GM21576 (cell line): ENCODE data around the gene ALPL.

Experiments used
- ATAC-seq: cut with Tn5 transposase; IDR thresholded peaks from one replicate; pipeline ENCODE4 v1.9.1; 2021; ENCODE audit warnings: mild to moderate bottlenecking, moderate library complexity; ENCODE audit not compliant: unreplicated experiment

Gene ALPL

DNA sequence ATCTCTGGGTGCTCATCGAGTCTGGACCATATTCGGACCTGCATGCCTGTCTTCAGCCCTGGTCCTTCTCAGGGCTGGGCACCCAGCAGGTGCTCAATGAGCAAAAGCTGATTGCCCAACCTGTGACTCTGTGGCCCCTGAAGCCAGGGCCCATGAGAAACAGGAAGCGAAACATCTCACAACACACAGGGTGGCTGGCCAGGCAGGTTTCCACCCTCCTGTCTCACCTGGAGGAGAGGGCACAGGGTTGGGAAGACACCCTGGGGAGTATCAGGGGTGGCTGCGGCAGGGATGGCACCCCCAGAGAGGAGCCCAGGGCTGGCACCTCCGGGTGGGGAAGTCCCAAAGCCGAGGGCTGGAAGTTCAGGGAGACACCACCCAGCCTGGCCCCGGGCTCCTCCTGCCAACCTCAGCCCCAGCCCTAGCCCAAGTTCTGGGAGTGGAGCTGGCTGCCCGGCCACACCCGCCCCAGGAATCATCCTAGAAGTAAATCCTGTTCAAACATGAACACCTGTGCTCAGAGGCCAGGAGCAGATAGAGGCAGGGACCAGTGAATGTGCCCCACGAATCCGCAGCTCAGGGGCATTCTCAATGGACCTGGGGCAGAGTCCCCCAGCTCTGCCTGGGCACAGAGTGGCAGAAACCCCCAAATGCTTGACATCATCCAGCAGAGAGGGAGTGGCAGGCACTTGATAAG lies 105.3 kb downstream of the ALPL start:
- no peak for ATAC-seq

DNA sequence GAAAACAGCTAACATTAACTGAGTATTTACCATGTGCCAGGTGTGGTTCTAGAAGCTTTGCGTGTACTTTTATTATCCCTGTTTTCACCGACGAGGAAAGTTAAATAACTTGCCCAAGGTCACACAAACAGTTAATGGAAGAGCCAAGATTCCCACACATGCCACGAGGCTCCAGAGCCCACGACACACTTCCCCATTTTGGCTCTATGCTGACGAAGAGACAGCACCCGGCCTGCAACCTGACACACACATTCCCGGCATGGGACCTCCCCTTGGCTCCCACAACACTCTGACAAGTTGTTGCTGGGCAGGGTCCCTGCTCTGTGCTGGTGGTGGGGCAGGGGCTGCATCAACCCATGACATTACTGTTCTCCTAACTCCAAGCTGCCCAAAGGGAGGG lies 107.1 kb downstream of the ALPL start:
- no peak for ATAC-seq

DNA sequence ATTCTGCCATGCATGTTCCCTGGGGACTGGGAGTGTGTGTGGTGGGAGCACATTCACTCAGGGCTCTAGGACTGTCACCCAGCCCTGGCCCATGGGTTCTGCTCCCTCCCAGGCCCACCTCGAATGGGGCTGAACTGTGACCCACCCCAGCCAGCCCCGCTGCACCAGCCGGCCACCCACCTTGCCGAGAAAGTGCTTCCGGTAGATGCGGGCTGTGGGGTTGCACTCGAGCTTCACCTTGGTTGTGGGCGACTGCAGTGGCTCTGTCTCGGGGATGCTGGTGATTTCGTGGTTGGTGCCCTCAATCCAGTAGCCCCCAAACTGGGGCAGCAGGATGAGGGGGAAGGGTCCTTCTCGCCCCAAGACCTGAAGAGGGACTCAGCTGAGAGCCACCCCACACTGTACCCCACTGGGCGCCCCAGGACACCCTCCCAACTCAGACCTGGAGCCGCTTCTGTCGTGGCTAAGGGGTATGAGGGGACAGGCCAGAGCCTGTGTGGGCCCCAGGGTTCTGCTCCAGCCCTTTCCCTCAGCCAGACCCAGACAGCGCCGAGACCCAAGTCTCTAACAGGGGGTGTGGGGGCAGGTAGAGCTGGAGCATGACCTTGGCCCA lies 108.0 kb downstream of the ALPL start:
- ATAC-seq = no peak

DNA sequence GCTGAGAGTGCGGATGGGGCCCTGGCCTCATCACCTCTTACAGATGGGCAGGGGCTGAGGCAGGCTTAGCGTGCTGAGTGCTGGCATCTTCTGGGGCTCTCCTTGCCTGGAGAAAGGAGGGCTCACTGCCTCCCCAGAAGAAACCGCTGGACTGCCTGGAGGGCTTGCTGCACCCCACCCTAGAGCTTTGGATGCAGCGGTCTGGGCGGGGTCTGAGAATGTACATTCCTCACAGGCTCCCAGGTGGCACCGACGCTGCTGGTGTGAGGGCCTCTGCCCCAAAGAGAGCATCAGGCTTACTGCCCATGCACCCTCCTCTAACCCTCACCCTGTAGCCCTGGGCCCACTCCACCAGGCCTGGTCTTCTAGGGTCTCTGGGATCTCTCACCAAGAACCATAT lies 108.8 kb downstream of the ALPL start:
- ATAC-seq = no peak

DNA sequence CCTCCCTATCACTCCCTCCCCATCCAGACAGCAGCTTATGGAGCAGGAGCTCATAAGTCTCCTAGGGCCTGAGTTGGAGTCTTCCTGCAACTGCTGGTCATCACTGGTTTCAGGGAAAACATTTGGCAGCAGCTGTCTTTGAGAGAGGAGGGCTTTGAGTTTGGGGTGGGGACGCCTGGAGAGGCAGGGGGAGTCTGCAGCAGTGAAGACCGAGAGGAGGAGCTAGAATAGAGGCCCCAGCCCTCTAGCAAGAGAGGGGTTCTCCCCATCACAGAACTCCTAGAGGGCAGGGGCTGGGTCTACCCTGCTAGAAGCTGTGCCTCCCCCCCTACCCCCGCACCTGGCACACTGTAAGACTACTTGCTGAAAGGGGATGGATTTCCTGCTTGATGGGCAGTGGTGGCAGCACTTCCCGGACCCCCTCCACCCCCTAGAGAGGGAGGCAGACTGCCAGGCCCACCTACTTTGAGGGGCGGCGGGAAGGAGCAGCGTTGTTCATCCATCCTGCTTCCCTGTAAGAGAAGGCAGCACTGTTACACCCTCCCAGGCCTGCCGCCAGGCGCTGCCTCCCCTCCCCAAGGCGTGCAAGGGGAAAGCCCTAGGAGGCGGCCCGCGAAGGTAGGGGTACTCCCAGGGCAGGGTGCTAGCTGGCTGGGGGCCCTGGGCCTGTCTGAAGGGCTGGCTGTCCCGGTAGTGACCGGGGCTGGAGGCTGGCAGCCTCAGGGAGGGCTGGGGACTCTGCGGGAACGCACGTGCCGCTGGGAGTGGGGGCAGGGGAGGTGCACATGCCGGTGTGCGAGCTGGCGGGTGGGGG lies 109.5 kb downstream of the ALPL start:
- no peak for ATAC-seq

DNA sequence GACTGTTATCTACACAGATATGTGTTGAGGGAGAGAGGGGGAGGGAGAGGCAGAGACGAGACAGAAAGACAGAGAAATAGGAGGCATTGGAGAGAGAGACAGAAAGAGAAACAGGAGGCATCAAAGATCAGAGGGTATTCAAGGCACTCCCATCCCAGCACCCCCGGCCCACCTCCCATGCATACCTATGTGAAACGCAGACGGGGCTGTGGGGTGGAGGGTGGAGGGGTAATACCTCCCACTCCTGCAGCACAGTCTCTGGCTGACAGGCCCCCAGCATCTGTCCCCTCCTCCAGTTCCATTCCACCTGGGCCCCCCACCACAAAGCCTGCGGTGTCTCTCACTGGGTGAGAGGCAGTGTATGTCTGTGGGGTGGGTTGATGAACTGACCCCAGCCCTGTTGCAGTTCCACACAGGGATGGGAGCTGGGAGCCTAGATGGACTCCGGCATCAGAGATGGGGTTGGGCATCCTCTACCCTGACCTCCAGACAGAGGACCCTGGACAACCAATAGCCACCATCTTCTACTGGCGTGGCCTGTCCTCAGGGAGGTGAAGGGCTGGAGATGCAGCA lies 110.2 kb downstream of the ALPL start:
- ATAC-seq = no peak

DNA sequence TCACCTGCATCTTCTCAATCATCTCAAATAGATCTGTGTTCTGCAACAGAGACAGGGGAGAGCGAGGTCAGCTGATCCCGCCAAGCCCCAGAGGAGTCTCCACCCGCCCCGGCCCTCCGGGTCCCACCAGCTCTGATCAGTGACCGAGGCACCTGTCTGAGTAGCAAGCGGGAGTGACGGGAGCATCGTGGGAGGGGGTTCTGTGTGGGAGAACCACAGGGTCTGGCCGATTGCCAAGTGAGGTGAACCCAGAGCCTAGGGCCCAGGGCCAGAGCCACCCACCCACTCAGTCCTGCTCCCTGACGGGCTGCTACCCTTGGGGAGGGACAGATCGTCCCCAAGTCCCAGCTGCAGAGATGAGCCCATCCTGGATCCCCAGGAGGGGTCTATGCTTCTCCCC lies 110.8 kb downstream of the ALPL start:
- ATAC-seq = no peak

DNA sequence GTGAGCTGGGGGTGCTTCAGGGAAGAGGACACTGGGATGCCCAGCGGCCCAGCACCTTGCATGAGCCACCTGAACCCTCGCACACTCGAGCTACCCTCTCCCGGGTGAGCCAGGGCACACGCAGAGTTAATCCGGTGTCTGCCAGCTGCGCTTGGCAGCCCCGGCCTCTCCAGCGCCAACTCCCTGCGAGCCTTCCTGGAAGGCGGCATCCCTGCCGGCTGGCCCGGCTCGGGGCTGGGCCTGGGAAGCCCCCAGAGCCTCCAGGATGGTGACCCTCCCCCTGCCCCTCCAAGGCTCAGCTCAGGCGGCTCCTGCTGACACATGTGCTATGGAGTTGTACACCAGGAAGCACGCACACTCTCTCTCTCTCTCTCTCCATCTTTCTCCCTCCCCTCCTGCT lies 111.3 kb downstream of the ALPL start:
- ATAC-seq = no peak

DNA sequence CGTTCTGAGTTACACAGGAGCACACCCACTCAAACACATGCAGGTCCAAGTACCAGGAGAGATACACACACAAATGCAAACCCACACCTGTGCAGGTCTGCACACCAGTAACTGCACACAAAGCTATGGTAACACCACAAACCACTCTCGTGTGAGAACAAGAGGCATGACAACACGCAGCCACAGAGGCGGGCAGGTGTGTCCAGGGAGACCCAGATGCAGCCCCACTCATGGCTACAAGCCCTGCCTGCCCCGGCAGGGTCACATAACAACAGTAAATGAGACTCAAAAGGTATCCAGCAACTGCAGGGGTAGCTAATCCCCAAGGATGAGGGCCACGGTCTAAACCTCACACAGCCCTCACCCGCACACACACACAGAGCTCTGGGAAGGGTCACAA lies 111.8 kb downstream of the ALPL start:
- no peak for ATAC-seq

DNA sequence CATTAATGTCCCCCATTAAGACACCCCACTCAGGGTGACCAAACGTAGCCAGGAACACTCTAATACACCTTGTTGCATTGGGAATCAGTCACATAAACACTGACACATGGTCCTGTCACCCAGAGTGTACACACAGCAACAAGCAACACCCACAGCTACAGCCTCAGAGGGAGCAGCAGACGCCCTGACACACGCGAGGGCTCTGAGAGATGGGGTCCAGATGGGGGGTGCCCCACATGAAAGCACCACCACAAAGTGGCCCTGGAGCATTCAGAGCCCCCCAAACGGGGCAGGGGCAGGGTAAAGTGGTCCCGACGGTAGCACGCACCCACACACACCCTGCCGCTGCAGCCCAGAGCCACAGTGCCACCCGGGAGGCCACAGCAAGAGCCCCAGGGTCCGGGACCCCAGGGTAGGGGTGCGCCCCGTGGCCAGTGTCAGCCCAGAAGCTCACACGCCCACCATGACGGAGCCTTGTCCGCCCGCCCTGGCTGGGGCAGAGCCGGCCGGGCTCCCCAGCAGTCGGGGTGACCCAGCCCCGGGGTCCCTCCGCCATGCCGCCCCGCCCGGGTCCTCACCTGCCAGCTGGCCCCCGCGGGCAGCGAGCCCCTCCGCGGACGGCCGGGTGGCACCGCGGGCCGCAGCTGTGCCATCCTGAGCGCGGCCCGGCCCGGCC lies 112.7 kb downstream of the ALPL start:
- no peak for ATAC-seq

DNA sequence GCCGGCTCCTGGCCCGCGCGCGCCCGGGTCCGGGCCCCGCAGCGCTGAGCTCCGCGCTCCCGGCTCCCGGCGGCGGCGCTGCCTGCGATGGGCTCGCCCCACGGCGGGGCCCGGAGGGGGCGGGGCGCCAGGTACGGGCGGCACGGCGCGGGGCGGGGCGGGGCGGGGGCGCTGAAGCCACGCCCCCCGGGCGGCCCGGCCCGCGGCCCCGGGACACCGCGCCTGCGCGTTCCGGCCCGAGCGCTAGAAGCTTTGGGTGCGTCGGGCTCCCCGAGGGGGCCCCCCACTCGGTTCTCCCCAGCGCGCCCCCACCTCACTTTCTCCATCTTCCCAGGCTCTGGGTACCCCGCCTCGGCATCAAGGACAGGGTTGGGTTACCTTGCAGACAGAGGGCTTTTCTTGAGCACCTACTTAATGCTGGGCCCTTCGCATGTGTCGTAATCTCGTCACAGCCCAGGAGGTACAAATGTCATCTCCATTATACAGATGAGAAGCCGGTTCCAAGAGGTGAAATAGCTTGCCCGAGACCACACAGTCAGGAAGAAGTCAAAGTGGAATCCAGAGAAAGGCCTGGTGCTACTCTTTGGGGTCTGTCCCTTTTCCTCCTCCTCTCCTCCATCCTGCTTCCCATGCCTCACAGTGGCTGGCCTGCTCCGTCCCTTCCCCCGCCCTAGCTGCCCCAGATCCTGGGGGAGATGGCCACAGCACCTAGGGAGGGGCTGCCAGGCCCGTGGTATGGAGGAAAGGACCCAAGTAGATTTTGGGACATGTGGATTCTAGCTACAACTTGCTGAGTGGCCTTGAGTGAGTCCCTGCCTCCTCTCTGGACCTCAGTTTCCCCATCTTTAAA lies 113.5 kb downstream of the ALPL start:
- no peak for ATAC-seq

DNA sequence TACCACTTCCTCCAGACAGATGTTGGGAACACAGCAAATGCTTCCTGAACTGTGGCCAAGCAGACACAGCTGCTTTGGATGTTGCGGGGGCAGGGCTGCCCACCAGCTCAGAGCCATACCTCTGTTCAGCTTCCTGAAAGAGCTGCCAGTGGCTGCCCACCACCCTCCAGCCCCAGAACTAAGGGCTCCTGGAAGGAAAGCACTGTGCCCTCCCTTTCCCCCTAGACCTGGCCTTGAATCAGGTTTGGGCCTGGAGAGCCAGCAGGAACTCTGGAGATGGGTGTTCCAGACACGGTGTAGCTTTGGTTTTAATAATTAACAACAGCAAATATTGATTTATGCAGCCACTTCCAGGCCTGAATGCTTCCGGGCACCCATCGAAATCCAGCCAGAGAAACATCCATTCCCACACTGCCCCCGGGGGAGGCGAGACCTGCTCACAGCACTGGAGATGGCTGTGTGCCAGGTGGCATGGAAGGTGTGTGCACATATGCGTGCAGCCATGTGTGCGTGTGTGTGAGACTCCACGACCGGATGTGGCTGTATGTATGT lies 114.3 kb downstream of the ALPL start:
- ATAC-seq = no peak

DNA sequence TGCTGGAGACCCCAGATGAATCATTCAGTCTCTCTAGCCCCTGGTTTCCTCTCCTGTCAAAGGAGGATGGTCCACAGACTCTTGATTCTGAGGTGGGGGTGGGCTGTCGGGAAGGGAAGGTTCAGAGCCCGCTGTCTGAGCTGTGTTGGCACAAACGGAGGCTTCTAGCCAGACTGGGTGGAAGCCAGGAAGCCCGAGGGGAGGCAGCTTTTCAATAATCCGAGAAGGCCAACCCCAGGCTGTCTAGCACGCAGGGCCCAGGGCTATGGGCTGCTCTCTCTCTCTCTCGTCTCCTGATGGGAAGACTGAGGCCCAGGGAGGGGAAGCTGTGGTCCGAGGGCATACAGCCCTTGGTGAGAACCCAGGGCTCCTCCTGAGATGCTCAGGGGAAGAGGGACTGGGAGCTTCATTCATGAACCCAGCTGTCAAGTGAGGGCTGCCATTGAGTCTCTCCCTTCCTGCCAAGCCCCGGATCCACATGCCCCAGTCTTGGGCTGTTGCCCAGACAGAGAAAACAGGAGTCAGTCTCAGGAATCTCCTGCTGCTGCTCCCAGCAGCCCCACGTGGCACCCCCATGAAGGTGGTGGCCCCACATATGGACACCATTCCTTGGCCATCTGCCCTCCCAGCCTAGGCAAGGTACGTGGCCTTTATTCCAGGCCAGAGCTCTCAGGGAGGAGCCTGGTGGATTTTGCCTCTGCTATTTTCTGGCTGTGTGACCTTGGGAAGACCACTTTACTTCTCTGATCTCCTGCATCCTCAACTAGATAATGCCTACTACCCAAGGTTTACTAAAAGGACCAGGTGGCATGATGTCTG lies 115.6 kb downstream of the ALPL start:
- ATAC-seq = no peak

DNA sequence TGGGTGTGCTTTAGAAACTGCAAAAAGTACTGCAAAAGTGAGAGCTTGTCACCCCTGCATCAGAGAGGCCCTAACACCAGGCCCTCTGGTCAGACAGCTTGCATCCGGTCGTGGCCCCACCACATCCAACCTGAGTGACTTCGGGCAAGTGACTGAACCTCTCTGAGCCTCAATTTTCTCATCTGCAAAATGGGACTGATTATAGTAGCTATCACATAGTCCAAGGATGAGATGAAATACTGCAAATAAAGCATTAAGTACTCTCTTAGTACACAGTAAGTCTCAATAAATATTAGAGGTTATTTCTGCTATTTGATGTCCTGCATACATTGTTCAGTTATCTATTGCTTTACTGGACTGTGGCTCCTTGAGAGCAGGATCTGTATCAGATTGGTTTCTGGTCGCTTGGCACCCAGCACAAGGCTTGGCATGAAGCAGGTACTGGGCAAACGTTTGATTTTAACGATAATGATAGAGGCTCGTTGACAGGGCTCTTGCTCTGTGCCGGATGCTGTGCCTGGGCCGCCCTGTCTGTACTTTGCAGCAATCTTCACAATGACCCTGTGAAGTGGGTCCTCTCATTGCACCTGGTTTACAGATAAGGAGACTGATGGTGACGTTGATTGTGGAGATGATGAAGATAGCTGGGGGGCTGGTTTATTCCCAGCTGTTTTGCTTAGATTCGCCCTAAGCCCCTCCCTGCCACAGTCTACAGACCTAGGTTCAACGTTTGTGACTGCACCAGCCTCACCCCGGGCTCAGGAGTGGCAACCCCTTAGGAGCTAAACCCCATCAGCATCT lies 116.4 kb downstream of the ALPL start:
- ATAC-seq = no peak

DNA sequence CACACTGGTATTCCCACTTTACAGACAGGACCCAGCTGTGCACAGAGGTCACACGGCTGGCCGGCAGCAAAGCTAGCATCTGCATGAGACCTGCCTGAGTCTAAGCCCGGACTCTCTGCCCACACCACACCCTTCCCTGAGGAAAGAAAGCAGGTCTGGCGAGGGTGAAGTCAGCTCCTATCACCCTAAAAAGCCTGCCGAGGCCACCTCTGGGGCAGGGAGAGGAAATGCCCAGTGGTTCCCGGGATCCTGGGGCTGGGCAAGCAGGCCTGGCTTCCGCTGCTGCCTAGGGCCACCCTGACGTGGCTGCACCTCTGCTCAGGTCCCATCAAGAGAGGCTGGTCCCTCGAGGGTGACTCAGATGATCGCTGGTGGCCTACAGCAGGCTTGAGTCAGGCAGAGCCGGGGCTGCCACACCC lies 117.7 kb downstream of the ALPL start:
- no peak for ATAC-seq
